Measurements from ENCODE around the gene POU2F1.

POU2F1 gene

GRCh38 chr1:167447521-167448136 lies 226.9 kb downstream of the POU2F1 start:
- Histone ChIP-seq H3K27ac (replicated peaks; ENCODE audit: low read length) (no peak overlapping the region), H3K18ac (ENCODE audit: low read length) (no peak overlapping the region), H3K4me1 (ENCODE audit: control insufficient read depth in 2 of 2, insufficient read depth in 1 of 2, low read depth in 1 of 2, low read length in 2 of 2) (peaks cover 4 to 6% of the 10 kb centered on the region in 2 donors), H3K36me3 (replicated peaks in 1 of 2; ENCODE audit: control insufficient read depth in 2 of 2, insufficient read depth in 2 of 2, low read length in 2 of 2) (no peaks in the 10 kb centered on the region), H2AK5ac (ENCODE audit: low read depth, low read length) (no peak overlapping the region), H2BK15ac (ENCODE audit: low read length) (no peak overlapping the region), H3K79me1 (ENCODE audit: low read depth, low read length) (no peaks in the 10 kb centered on the region), H2BK5ac (ENCODE audit: low read length) (no peak overlapping the region), H3K23ac (ENCODE audit: low read depth, low read length, poor library complexity) (no peak overlapping the region), H2BK12ac (ENCODE audit: low read length) (no peak overlapping the region), H3K9ac (ENCODE audit: low read depth, low read length, poor library complexity) (no peak overlapping the region), H4K8ac (ENCODE audit: low read depth, low read length) (no peak overlapping the region), H3K4me2 (ENCODE audit: insufficient read depth, low read length, poor library complexity, severe bottlenecking) (no peak overlapping the region), H3K4ac (ENCODE audit: low read length) (no peak overlapping the region), H3K27me3 (ENCODE audit: control insufficient read depth in 3 of 3, insufficient read depth in 3 of 3, low read depth in 1 of 3, low read length in 3 of 3) (no peaks in the 10 kb centered on the region), H2AFZ (ENCODE audit: low read length) (no peak overlapping the region), H3K9me3 (replicated peaks in 1 of 2; ENCODE audit: control insufficient read depth in 2 of 2, insufficient read depth in 1 of 2, low read depth in 1 of 2, low read length in 2 of 2) (no peaks in the 10 kb centered on the region), H4K91ac (ENCODE audit: low read depth, low read length, poor library complexity) (no peak overlapping the region), H3K4me3 (ENCODE audit: low read length in 2 of 2) (no peak overlapping the region), H2BK120ac (ENCODE audit: low read depth, low read length) (no peak overlapping the region), H3K14ac (ENCODE audit: low read length) (no peak overlapping the region)
- no peak for DNase-seq (ENCODE audit: low spot score)
- WGBS, 2 donors (ENCODE audit: extremely low coverage in 2 of 2, insufficient read length in 2 of 2, insufficient replicate concordance in 1 of 2): no CpG with 5 or more reads among the region's 10 CpGs

- H3K79me1 ChIP-seq (ENCODE audit: low read depth, low read length): no peaks in the 10 kb centered on the region
Observed at GRCh38 chr1:167450843-167451242, 230.2 kb downstream of the POU2F1 start.

GRCh38 chr1:167452483-167452882 lies 231.8 kb downstream of the POU2F1 start:
- Histone ChIP-seq H4K8ac (ENCODE audit: low read depth, low read length) (no peak overlapping the region), H2BK5ac (ENCODE audit: low read length) (no peak overlapping the region), H3K9me3 (replicated peaks in 1 of 2; ENCODE audit: control insufficient read depth in 2 of 2, insufficient read depth in 1 of 2, low read depth in 1 of 2, low read length in 2 of 2) (no peaks in the 10 kb centered on the region), H3K4me3 (ENCODE audit: low read length in 2 of 2) (no peak overlapping the region), H2BK120ac (ENCODE audit: low read depth, low read length) (no peak overlapping the region), H3K36me3 (replicated peaks in 1 of 2; ENCODE audit: control insufficient read depth in 2 of 2, insufficient read depth in 2 of 2, low read length in 2 of 2) (no peaks in the 10 kb centered on the region), H3K4ac (ENCODE audit: low read length) (no peak overlapping the region), H3K27me3 (ENCODE audit: control insufficient read depth in 3 of 3, insufficient read depth in 3 of 3, low read depth in 1 of 3, low read length in 3 of 3) (no peaks in the 10 kb centered on the region), H3K4me2 (ENCODE audit: insufficient read depth, low read length, poor library complexity, severe bottlenecking) (no peak overlapping the region), H3K23ac (ENCODE audit: low read depth, low read length, poor library complexity) (peak overlapping the region; percentile 38), H3K9ac (ENCODE audit: low read depth, low read length, poor library complexity) (no peak overlapping the region), H3K14ac (ENCODE audit: low read length) (no peak overlapping the region), H3K18ac (ENCODE audit: low read length) (peak overlapping the region; percentile 38), H2BK15ac (ENCODE audit: low read length) (no peak overlapping the region), H2BK12ac (ENCODE audit: low read length) (peak overlapping the region; percentile 16), H4K91ac (ENCODE audit: low read depth, low read length, poor library complexity) (no peak overlapping the region), H3K4me1 (ENCODE audit: control insufficient read depth in 2 of 2, insufficient read depth in 1 of 2, low read depth in 1 of 2, low read length in 2 of 2) (peaks cover 10 to 11% of the 10 kb centered on the region in 2 donors), H2AFZ (ENCODE audit: low read length) (peak overlapping the region; percentile 60), H2AK5ac (ENCODE audit: low read depth, low read length) (no peak overlapping the region), H3K27ac (replicated peaks; ENCODE audit: low read length) (no peak overlapping the region), H3K79me1 (ENCODE audit: low read depth, low read length) (no peaks in the 10 kb centered on the region)
- no CpG with 5 or more reads among the region's 8 CpGs for WGBS, 2 donors (ENCODE audit: extremely low coverage in 2 of 2, insufficient read length in 2 of 2, insufficient replicate concordance in 1 of 2)
- no peak for DNase-seq (ENCODE audit: low spot score)

More at GRCh38 chr1:167450843-167451242, 230.2 kb downstream of the POU2F1 start:
- Histone ChIP-seq H3K4me3 (ENCODE audit: low read length in 2 of 2) (no peak overlapping the region), H4K8ac (ENCODE audit: low read depth, low read length) (no peak overlapping the region), H3K36me3 (replicated peaks in 1 of 2; ENCODE audit: control insufficient read depth in 2 of 2, insufficient read depth in 2 of 2, low read length in 2 of 2) (no peaks in the 10 kb centered on the region), H2BK120ac (ENCODE audit: low read depth, low read length) (no peak overlapping the region), H3K9me3 (replicated peaks in 1 of 2; ENCODE audit: control insufficient read depth in 2 of 2, insufficient read depth in 1 of 2, low read depth in 1 of 2, low read length in 2 of 2) (no peaks in the 10 kb centered on the region), H3K14ac (ENCODE audit: low read length) (no peak overlapping the region), H3K27me3 (ENCODE audit: control insufficient read depth in 3 of 3, insufficient read depth in 3 of 3, low read depth in 1 of 3, low read length in 3 of 3) (no peaks in the 10 kb centered on the region), H3K23ac (ENCODE audit: low read depth, low read length, poor library complexity) (no peak overlapping the region), H2AFZ (ENCODE audit: low read length) (no peak overlapping the region), H3K27ac (replicated peaks; ENCODE audit: low read length) (no peak overlapping the region), H3K18ac (ENCODE audit: low read length) (peak overlapping the region; percentile 53), H4K91ac (ENCODE audit: low read depth, low read length, poor library complexity) (no peak overlapping the region), H3K9ac (ENCODE audit: low read depth, low read length, poor library complexity) (no peak overlapping the region), H2BK15ac (ENCODE audit: low read length) (no peak overlapping the region), H3K4ac (ENCODE audit: low read length) (no peak overlapping the region), H2AK5ac (ENCODE audit: low read depth, low read length) (no peak overlapping the region), H3K4me2 (ENCODE audit: insufficient read depth, low read length, poor library complexity, severe bottlenecking) (no peak overlapping the region), H3K4me1 (ENCODE audit: control insufficient read depth in 2 of 2, insufficient read depth in 1 of 2, low read depth in 1 of 2, low read length in 2 of 2) (peaks cover 10% of the 10 kb centered on the region in 2 donors), H2BK5ac (ENCODE audit: low read length) (no peak overlapping the region), H2BK12ac (ENCODE audit: low read length) (no peak overlapping the region)
- WGBS, 2 donors (ENCODE audit: extremely low coverage in 2 of 2, insufficient read length in 2 of 2, insufficient replicate concordance in 1 of 2): no CpG with 5 or more reads among the region's 5 CpGs
- no peak for DNase-seq (ENCODE audit: low spot score)

- H2BK120ac ChIP-seq (ENCODE audit: low read depth, low read length): no peak overlapping the region
- no peak overlapping the region for H2BK15ac ChIP-seq (ENCODE audit: low read length)
- H2AK5ac ChIP-seq (ENCODE audit: low read depth, low read length): no peak overlapping the region
- H3K27ac ChIP-seq (replicated peaks; ENCODE audit: low read length): no peak overlapping the region
- no peak overlapping the region for H3K4ac ChIP-seq (ENCODE audit: low read length)
- H3K14ac ChIP-seq (ENCODE audit: low read length): no peak overlapping the region
- no peak overlapping the region for H2BK5ac ChIP-seq (ENCODE audit: low read length)
- no peak overlapping the region for H3K23ac ChIP-seq (ENCODE audit: low read depth, low read length, poor library complexity)
- H3K9ac ChIP-seq (ENCODE audit: low read depth, low read length, poor library complexity): no peak overlapping the region
- H3K79me1 ChIP-seq (ENCODE audit: low read depth, low read length): no peaks in the 10 kb centered on the region
- H3K36me3 ChIP-seq (replicated peaks in 1 of 2; ENCODE audit: control insufficient read depth in 2 of 2, insufficient read depth in 2 of 2, low read length in 2 of 2): no peaks in the 10 kb centered on the region
- no peak overlapping the region for H2BK12ac ChIP-seq (ENCODE audit: low read length)
- H2AFZ ChIP-seq (ENCODE audit: low read length): no peak overlapping the region
- H3K18ac ChIP-seq (ENCODE audit: low read length): no peak overlapping the region
- H4K91ac ChIP-seq (ENCODE audit: low read depth, low read length, poor library complexity): no peak overlapping the region
- no CpG with 5 or more reads among the region's 6 CpGs for WGBS, 2 donors (ENCODE audit: extremely low coverage in 2 of 2, insufficient read length in 2 of 2, insufficient replicate concordance in 1 of 2)
- no peak for DNase-seq (ENCODE audit: low spot score)
- H3K4me1 ChIP-seq (ENCODE audit: control insufficient read depth in 2 of 2, insufficient read depth in 1 of 2, low read depth in 1 of 2, low read length in 2 of 2): peaks cover 9 to 10% of the 10 kb centered on the region in 2 donors
- H3K4me2 ChIP-seq (ENCODE audit: insufficient read depth, low read length, poor library complexity, severe bottlenecking): no peak overlapping the region
- no peaks in the 10 kb centered on the region for H3K9me3 ChIP-seq (replicated peaks in 1 of 2; ENCODE audit: control insufficient read depth in 2 of 2, insufficient read depth in 1 of 2, low read depth in 1 of 2, low read length in 2 of 2)
- H3K4me3 ChIP-seq (ENCODE audit: low read length in 2 of 2): no peak overlapping the region
- H4K8ac ChIP-seq (ENCODE audit: low read depth, low read length): no peak overlapping the region
- no peaks in the 10 kb centered on the region for H3K27me3 ChIP-seq (ENCODE audit: control insufficient read depth in 3 of 3, insufficient read depth in 3 of 3, low read depth in 1 of 3, low read length in 3 of 3)
Observed at GRCh38 chr1:167453123-167453522, 232.4 kb downstream of the POU2F1 start.
